HG03575 (cell line): ENCODE data around the gene SAMHD1.
"Not testable (repeated sequence)": the region's sequence is repeated elsewhere in the genome, so short reads cannot be mapped to it uniquely, and the experiment has no call there.

ENCODE experiments used
- ATAC-seq: cut with Tn5 transposase; IDR thresholded peaks from one replicate; pipeline ENCODE4 v1.9.1; 2021; ENCODE audit not compliant: unreplicated experiment, insufficient number of reproducible peaks, low FRiP score; ENCODE audit errors: extremely low read depth

SAMHD1 gene

GRCh38 chr20:36957875-36958667 lies 6.6 kb upstream of the SAMHD1 start:
- ATAC-seq: no peak

DNA sequence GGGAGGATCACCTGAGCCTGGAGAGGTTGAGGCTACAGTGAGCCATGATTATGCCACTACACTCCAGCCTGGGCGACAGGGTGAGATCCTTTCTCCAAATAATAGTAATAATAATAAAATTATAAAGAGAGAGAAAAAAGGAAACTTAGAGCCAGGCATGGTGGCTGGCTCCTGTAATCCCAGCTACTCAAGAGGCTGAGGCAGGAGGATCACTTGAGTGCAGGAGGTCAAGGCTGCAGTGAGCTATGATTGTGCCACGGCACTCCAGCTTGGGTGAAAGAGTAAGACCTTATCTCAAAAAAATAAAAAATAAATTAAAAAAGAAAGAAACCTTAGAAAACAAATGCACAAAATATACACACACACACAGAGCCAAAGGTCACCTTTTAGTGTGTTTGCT lies 5.2 kb upstream of the SAMHD1 start:
- no peak for ATAC-seq

- ATAC-seq: no peak
These were observed 4.5 kb upstream of the SAMHD1 start for GRCh38 chr20:36956016-36956415.

DNA sequence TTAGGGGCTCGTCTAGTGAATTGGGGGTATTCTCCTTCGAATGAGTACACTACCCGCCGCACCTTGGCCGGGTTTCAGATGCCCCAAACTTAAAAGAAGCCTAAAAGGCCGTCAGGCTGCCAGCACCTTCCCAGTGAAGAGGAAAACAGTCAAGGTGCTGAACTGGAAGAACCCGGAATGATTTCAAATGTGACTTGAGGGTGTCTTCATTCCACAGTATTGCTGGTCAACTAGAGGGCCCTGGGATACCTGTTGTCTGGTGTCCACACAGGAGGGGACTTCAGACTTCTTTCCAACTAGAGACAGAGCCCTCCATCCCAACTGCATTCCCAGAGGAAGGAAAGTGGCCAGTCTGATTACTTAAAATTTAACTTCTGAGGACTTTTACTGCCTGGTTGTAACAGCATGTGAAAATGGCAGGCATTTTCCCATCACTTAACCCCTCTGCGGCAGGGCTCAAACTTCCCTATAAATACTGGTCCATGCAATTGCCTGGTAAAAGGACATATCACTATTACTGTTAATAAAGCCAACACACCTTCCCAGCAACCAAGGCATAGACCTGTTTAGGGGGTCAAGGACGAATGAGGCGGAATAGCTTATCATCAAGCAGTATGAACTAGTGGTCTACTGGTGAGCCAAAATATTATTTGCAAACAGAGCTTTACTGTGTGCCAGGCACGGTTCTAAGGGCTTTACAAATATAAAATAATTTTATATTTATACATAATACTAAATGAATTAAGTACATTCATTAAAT lies 651 bp upstream of the SAMHD1 start:
- no peak for ATAC-seq

GRCh38 chr20:36950414-36951197 lies 902 bp downstream of the SAMHD1 start:
- ATAC-seq: no peak

DNA sequence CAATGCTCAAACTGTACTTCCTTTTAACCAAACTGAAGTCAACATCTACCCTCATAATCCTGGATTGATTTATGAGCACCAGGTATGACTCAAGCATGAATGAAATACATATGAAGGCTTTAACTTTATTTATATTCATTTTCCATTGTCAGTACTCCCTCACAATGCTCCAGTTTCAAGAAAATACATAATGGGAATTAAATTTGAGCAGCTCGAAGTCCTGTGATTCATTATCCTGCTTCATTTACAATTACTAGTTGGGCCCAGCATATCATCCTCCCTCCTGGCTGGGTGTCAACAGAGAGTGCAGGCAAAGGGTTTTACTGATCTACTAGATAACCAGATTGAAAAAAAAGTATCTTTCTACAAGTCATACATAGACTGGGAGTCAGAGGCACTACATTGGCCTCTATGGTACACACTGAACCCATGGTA lies 10.1 kb downstream of the SAMHD1 start:
- ATAC-seq: no peak

DNA sequence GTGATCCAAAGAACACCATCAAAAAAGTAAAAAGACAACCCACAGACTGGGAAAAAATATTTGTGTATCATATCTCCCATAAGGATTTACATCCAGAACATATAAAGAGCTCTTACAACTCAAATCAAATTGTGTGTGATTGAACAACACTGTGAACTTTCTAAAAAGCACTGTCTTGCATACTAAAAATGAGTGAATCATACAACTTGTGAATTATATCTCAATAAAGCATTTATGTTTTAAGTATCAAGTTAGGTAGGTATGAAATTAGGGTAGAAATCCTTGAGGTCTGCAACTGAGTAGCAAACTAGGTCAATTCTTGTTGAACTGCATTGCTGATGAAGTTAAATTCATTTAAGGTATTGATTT lies 14.1 kb downstream of the SAMHD1 start:
- ATAC-seq: no peak

- not testable (repeated sequence) for ATAC-seq
These were observed 14.6 kb downstream of the SAMHD1 start for GRCh38 chr20:36936761-36937401.

GRCh38 chr20:36936341-36936740 lies 15.2 kb downstream of the SAMHD1 start:
- ATAC-seq: no peak

DNA sequence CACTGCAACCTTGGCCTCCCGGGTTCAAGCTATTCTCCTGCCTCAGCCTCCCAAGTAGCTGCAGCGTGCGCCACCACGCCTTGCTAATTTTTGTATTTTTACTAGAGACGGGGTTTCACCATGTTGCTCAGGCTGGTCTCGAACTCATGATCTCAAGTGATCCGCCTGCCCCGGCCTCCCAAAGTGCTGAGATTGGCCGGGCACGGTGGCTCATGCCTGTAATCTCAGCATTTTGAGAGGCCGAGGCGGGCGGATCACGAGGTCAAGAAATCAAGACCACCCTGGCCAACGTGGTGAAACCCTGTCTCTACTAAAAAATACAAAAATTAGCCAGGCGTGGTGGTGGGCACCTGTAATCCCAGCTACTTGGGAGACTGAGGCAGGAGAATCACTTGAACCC lies 17.9 kb downstream of the SAMHD1 start:
- ATAC-seq: not testable (repeated sequence)

DNA sequence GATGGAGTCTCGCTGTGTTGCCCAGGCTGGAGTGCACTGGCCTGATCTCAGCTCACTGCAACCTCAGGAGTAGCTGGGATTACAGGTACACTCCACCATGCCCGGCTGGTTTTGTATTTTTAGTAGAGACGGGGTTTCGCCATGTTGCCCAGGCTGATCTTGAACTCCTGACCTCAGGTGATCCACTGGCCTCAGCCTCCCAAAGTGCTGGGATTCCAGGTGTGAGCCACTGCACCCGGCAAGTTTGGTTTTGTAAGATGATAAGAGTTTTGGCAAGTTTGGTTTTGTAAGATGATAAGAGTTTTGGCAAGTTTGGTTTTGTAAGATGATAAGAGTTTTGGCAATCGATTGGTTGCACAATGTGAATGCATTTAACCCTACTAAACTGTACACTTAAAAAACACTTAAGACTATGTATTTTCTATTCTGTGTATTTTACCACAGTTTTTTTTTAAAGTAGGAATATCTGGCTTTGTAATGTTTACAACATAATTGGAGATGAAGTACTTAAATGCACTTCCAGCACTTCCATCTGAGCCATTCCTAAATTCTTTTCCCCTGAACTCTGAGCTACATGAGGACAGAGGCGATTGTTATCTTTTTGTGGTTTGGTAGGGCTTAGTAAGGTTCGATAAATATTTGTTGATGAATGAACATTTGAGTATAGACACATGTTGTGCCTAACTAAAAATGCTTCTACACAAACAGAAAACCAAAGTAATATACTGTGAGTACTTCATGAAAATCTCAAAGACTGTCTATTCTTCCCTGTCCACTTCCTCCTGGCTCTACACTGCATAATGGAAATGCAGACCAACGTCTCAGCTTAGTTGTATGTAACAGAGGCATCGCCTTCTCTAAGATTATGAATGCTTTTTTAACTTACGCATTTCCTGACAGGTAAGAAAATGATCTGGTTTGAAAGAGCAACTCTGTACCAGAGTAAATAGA lies 18.8 kb downstream of the SAMHD1 start:
- ATAC-seq: no peak

- ATAC-seq: not testable (repeated sequence)
These were observed 19.4 kb downstream of the SAMHD1 start for GRCh38 chr20:36932067-36932466.

DNA sequence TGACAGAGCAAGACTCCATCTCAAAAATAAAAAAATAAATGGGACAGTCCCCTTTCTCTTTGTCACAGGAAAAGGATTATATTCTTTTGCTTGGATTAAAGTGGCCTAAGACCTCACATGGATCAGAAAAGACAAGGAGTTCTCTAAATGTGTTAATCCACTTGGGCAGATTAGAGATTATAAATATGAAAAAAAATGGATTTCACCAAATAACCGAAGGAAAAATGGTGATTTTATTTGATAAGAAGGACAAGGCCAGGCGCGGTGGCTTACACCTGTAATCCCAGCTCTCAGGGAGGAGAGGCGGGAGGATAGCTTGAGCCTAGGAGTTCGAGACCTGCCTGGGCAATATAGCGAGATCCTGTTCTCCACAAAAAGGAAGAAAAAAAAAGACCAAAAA lies 21.8 kb downstream of the SAMHD1 start:
- no peak for ATAC-seq

GRCh38 chr20:36929290-36929689 lies 22.2 kb downstream of the SAMHD1 start:
- ATAC-seq: no peak

DNA sequence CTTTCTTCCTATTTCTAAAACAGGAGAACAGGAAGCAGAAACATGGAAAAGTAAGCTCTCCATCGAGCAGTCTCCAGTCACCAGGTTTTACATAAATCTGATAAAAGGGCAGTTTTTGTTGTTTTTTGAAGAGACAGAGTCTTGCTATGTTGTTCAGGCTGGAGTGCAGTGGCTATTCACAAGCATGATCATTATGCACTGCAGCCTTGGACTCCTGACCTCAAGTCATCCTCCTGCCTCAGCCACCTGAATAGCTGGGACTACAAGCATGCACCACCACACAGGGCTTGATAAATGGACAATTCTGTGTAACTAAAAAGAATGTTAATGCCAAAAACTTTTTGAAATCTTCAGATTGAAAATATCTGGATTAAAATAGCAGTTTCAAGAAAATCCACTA lies 23.8 kb downstream of the SAMHD1 start:
- no peak for ATAC-seq

DNA sequence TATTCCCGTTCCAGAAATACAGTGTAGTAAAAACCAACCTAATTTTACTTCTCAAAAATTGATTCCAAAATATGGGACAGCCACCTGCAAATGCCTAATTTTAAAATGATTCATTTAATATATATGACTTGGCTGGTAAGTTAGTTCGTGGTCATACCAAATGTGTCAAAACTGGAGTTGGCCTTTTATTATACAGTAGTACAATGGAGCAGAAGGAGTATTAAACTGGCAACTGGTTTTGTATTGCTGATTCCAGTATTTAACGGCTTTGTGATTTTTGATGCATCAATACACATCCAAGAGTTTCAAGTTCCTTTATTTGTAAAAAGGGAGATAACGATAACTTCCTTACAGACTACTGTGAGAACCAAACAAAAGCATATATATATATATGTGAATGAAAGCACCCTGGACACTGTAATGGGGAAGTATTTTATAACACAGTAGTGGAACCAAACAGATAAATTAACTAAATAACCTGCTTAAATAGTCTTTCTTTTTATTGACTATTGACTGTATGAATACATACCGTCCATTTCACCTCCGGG lies 24.8 kb downstream of the SAMHD1 start:
- no peak for ATAC-seq

DNA sequence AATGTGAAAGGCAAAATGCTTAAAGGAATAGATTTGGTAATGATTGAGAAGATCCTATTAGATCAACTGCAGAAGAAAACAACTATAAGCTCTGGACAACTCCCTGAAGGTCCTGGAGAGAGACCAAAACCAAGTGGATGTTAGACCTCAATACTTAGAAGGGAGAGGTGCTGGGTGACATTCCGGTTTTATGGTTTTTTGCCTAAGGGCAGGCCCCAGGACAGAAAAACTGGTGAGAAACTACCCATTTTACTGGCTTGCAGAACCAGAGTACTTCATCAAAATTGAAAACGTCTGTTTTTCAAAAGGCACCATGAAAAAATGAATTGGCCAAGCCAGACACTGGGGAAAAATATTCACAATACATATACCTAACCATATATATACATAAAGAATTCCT lies 26.3 kb downstream of the SAMHD1 start:
- ATAC-seq: no peak
